Activated T-cell treated with anti-CD3 and anti-CD28 coated beads, Interleukin-2, amount 50 U/mL, for 72 hours (primary cell): Measurements from ENCODE around the gene PHF12. TPM values are rescaled to one million over a fixed set of nuclear protein-coding genes. Genes with fewer than 3 reads are reported as not detected.

Experiments used
- ATAC-seq, 2 donors: fragments of 150-1000 bp; cut with Tn5 transposase; replicated peaks in 1 of 2; 2 replicates each; pipeline ENCODE4 v1.10.0; 2021; ENCODE audit warnings: moderate library complexity in 2 of 2, mild to moderate bottlenecking in 1 of 2
- DNase-seq, 2 donors: peaks; one replicate each; pipeline ENCODE4 v3.0.0; 2021 to 2022; ENCODE audit warnings: mixed read lengths in 1 of 2
- H3K27ac Mint-ChIP-seq: one replicate; pipeline ENCODE4 v1.8.0; 2022; ENCODE audit warnings: mild to moderate bottlenecking, moderate library complexity, mixed read lengths
- H3K27me3 Mint-ChIP-seq: one replicate; pipeline ENCODE4 v1.8.0; 2022; ENCODE audit warnings: low read depth, mixed read lengths
- H3K36me3 Mint-ChIP-seq, 2 donors: one replicate each; pipeline ENCODE4 v1.8.0; 2022; ENCODE audit warnings: mixed read lengths in 2 of 2, mild to moderate bottlenecking in 1 of 2; ENCODE audit not compliant: insufficient read depth in 2 of 2
- H3K4me1 Mint-ChIP-seq: one replicate; pipeline ENCODE4 v1.8.0; 2022; ENCODE audit warnings: low read depth, mixed read lengths
- H3K4me3 Mint-ChIP-seq, 2 donors: one replicate each; pipeline ENCODE4 v1.8.0; 2022; ENCODE audit warnings: mild to moderate bottlenecking in 2 of 2, mixed read lengths in 2 of 2, moderate library complexity in 2 of 2
- H3K9me3 Mint-ChIP-seq, 2 donors: one replicate each; pipeline ENCODE4 v1.8.0; 2022; ENCODE audit warnings: mixed read lengths in 2 of 2
- total RNA-seq, 2 donors: library from RNA; stranded (reverse); gene quantifications; one replicate each; pipeline ENCODE4 v1.2.3, GENCODE V29; 2022

Gene PHF12
- total RNA-seq: 10 to 100 TPM; 67.7 to 81.6 TPM

GRCh38 chr17:28951428-28951990 lies at the start of gene PHF12:
PHF12 (minus strand) TSS chr17:28951518; CDS start chr17:28950960, 558 bp downstream.
- Mint-ChIP-seq H3K4me1 (peaks cover 23% of the 10 kb centered on the region), H3K36me3 (peaks cover 4 to 18% of the 10 kb centered on the region in 2 donors), H3K4me3 (peak within 1 kb of the TSS; percentile 96), H3K9me3 (no peaks in the 10 kb centered on the region), H3K27ac (peak within 1 kb of the TSS; percentile 95), H3K27me3 (no peaks in the 10 kb centered on the region)
- ATAC-seq (peak; percentile 72 to 73), DNase-seq (peak; percentile 99 to 100)

GRCh38 chr17:29000973-29001372 lies 49.7 kb upstream of the PHF12 start:
- H3K9me3 Mint-ChIP-seq: no peaks in the 10 kb centered on the region
- no peaks in the 10 kb centered on the region for H3K4me1 Mint-ChIP-seq
- no peak for DNase-seq
- ATAC-seq: no peak
- peaks cover 32% of the 10 kb centered on the region for H3K27me3 Mint-ChIP-seq
- H3K27ac Mint-ChIP-seq: no peak overlapping the region
- no peaks in the 10 kb centered on the region for H3K36me3 Mint-ChIP-seq
- H3K4me3 Mint-ChIP-seq: no peak overlapping the region

- Mint-ChIP-seq H3K4me1 (no peaks in the 10 kb centered on the region), H3K27ac (no peak overlapping the region), H3K27me3 (peaks cover 23% of the 10 kb centered on the region), H3K4me3 (no peak overlapping the region), H3K36me3 (no peaks in the 10 kb centered on the region), H3K9me3 (no peaks in the 10 kb centered on the region)
- DNase-seq (no peak), ATAC-seq (no peak)
Measured at GRCh38 chr17:28999206-28999605, 47.9 kb upstream of the PHF12 start.

DNA sequence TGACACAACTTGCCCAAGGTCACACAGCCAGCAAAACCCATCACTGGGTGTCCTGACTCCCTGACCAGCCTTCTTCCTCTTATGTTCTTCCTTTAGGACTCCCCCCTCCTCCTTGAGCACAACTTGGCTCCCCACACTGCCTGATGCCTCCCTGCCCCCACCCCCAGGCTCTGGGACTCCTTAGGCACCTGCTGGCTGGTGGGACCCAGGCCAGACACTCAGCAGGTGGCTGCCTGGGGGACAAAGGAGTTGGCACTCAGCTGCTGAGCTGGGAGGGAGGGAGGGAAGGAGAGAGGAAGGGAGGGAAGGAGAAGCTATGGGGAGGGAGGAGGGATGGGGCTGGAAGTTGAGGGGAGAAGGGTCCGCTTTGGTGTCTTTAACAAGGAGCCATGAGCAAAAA lies 46.5 kb upstream of the PHF12 start:
- H3K36me3 Mint-ChIP-seq: no peaks in the 10 kb centered on the region
- no peak overlapping the region for H3K4me3 Mint-ChIP-seq
- no peaks in the 10 kb centered on the region for H3K4me1 Mint-ChIP-seq
- ATAC-seq: no peak
- H3K27me3 Mint-ChIP-seq: peaks cover 13% of the 10 kb centered on the region
- no peak for DNase-seq
- H3K27ac Mint-ChIP-seq: no peak overlapping the region
- H3K9me3 Mint-ChIP-seq: no peaks in the 10 kb centered on the region

GRCh38 chr17:28996554-28997096 lies 45.3 kb upstream of the PHF12 start:
- Mint-ChIP-seq H3K9me3 (no peaks in the 10 kb centered on the region), H3K27ac (no peak overlapping the region), H3K27me3 (peaks cover 10% of the 10 kb centered on the region), H3K4me1 (no peaks in the 10 kb centered on the region), H3K36me3 (no peaks in the 10 kb centered on the region), H3K4me3 (no peak overlapping the region)
- DNase-seq: no peak
- no peak for ATAC-seq

DNA sequence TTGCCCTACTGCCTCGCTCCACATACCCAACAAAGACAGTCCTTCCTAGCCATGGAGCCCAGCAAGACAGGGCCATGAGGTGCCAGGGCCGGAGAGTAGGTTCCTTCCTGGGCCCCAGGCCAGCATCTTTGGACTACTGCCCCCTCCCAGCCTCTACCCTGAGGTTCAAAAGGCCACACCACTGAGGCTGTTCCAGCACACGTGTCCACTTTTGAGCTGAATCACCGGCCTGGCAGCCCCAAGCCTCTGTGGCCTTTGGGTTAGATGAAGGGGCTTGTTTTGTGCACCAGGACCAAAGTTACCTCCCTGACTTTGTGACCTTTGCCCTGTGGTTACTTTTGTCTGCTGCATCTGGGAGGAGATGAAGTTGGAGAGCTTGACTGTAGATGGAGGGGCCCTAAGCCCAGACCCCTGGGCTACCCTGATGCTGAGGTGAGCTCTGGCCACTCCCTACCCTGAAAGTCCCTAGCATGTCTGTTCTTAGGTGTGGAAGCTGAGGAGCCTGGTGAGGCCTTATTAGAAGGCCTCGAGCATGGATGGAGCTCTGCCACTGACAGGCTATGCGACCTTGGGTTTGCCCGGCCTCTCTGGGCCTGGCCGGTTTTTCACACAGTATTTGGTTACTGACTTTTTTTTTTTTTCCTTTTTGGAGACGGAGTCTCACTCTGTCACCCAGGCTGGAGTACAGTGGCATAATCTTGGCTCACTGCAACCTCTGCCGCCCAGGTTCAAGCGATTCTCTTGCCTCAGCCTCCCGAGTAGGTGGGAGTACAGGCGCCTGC lies 42.5 kb upstream of the PHF12 start:
- Mint-ChIP-seq H3K4me1 (no peaks in the 10 kb centered on the region), H3K27ac (no peak overlapping the region), H3K4me3 (no peak overlapping the region), H3K9me3 (no peaks in the 10 kb centered on the region), H3K36me3 (no peaks in the 10 kb centered on the region), H3K27me3 (peaks cover 10% of the 10 kb centered on the region)
- ATAC-seq: no peak
- DNase-seq: no peak

GRCh38 chr17:28992625-28993600 lies 41.6 kb upstream of the PHF12 start:
- Mint-ChIP-seq H3K27me3 (peaks cover 6% of the 10 kb centered on the region), H3K27ac (no peak overlapping the region), H3K36me3 (no peaks in the 10 kb centered on the region), H3K4me3 (no peak overlapping the region), H3K4me1 (no peaks in the 10 kb centered on the region), H3K9me3 (no peaks in the 10 kb centered on the region)
- no peak for DNase-seq
- no peak for ATAC-seq

DNA sequence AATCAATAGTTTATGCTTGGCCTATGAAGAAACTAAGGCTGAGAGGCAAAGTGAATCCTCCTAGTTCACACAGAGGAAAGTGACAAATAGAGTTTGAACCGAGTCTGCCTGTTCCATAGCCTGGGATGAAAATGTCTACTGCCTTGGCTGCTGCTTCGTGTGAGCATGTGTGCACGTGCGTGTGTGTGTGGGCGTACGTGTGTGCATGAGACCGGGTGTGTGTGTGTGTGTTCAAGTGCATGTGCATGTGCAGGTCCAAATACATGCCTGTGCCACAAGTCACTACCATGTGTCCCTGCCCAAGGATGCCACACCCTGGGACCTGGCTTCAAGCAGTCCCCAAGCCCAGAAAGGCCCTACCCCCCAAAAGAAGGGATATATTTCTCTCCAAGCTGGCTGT lies 40.9 kb upstream of the PHF12 start:
- H3K4me3 Mint-ChIP-seq: no peak overlapping the region
- no peak for ATAC-seq
- H3K9me3 Mint-ChIP-seq: no peaks in the 10 kb centered on the region
- H3K36me3 Mint-ChIP-seq: no peaks in the 10 kb centered on the region
- H3K27me3 Mint-ChIP-seq: no peaks in the 10 kb centered on the region
- no peak overlapping the region for H3K27ac Mint-ChIP-seq
- DNase-seq: no peak
- no peaks in the 10 kb centered on the region for H3K4me1 Mint-ChIP-seq

GRCh38 chr17:28991779-28992178 lies 40.5 kb upstream of the PHF12 start:
- DNase-seq (no peak), ATAC-seq (no peak)
- H3K27me3 Mint-ChIP-seq: no peaks in the 10 kb centered on the region
- no peaks in the 10 kb centered on the region for H3K9me3 Mint-ChIP-seq
- no peak overlapping the region for H3K4me3 Mint-ChIP-seq
- H3K36me3 Mint-ChIP-seq: no peaks in the 10 kb centered on the region
- H3K4me1 Mint-ChIP-seq: no peaks in the 10 kb centered on the region
- no peak overlapping the region for H3K27ac Mint-ChIP-seq

- ATAC-seq (no peak), DNase-seq (no peak)
- Mint-ChIP-seq H3K36me3 (no peaks in the 10 kb centered on the region), H3K4me3 (no peak overlapping the region), H3K9me3 (no peaks in the 10 kb centered on the region), H3K27me3 (no peaks in the 10 kb centered on the region), H3K4me1 (peaks cover 4% of the 10 kb centered on the region), H3K27ac (no peak overlapping the region)
Measured at GRCh38 chr17:28989028-28989427, 37.7 kb upstream of the PHF12 start.

DNA sequence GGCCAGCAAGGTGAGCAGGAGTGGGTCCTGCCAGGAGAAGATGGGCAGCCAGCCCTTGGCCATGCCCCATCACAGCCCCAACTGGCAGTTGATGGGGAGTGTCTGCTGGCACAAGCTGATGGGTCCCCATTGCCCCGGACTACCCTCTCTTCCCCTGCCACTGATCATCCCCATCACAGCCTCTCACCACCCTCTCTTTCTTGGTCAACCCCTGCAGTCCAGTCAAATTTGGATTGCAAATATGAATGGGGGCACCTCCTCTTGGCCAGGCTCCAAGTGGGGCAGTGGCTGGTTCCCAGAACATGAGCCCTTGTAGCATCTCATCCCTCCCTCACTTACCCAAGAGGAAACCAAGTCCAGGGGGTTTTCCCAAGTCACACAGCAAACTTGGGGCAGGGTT lies 37.2 kb upstream of the PHF12 start:
- Mint-ChIP-seq H3K27ac (no peak overlapping the region), H3K4me1 (peaks cover 5% of the 10 kb centered on the region), H3K27me3 (no peaks in the 10 kb centered on the region), H3K4me3 (no peak overlapping the region), H3K36me3 (no peaks in the 10 kb centered on the region), H3K9me3 (no peaks in the 10 kb centered on the region)
- no peak for DNase-seq
- ATAC-seq: peak in 1 of 2 donors; percentile 53

DNA sequence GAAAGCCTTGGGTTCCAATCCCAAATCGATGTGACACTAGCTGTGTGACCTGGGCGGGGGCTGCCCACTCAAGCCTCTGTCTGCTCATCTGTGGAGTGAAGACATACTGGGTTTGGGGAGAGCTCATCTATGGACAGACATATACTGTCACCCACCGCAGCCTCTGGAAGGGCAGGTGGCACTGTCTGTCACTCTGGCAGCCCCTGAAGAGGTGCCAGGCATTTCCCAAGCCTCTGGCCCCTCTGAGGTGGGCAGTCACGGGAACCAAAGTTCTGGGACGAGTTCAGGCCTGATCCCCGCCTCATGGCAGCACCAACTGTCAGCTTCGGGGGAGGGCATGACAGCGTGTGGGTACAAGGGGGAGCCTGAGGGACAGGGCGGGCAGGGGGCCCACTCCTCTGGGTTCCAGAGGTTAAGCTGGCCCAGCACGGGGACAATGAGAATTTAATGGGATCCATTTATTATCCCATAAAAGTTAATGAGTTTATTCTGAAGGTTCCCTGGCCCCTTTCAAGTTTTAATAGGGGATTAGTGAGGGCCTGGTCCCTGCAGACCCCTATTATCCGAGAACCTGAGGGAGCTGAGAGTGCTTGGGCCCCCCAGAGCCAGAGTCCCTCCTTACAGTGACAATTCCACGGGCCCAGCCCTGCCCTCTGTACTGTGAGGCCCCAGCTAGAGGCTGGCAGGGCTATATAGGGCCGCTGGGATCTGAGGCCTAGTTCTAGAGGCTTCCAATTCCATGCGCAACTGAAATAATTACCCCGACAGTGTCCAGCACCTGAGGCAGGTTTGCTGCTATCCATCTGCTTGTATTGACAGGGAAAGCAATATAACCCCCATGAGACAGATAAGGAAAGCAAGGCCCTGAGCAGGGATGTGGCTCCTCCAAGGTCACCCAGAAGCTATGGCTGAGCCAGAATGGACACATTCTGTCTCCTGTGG lies 35.7 kb upstream of the PHF12 start:
- Mint-ChIP-seq H3K27me3 (no peaks in the 10 kb centered on the region), H3K27ac (no peak overlapping the region), H3K9me3 (no peaks in the 10 kb centered on the region), H3K4me1 (peaks cover 20% of the 10 kb centered on the region), H3K36me3 (no peaks in the 10 kb centered on the region), H3K4me3 (no peak overlapping the region)
- DNase-seq (no peak), ATAC-seq (no peak)
